ENCODE results near the gene MCAM. TPM values are rescaled to one million over a fixed set of nuclear protein-coding genes. Genes with fewer than 3 reads are reported as not detected.

The MCAM gene
- total and polyA plus RNA-seq, 2 of the 8 experiments (the other 6 are each of a cell fraction or from before 2014, with no cell fraction given): 22.4 to 32.2 TPM

- DNase-seq (ENCODE audit: low read depth in 1 of 2, low spot score in 2 of 2): no peak
- WGBS, 2 experiments (ENCODE audit: extremely low coverage in 1 of 2, insufficient coverage in 1 of 2, insufficient read length in 1 of 2, insufficient replicate concordance in 2 of 2, low coverage in 1 of 2, low lambda C conversion rate in 2 of 2, missing lambda C conversion rate in 1 of 2): 87% methylated on average over 15 of the region's 15 CpGs; no CpG with 5 or more reads in 1 of the 2 experiments
- peaks cover 12% of the 10 kb centered on the region for H3K79me1 ChIP-seq (ENCODE audit: low read depth, low read length)
- H3K23ac ChIP-seq (ENCODE audit: insufficient read length): no peak overlapping the region
- H3K27ac ChIP-seq (ENCODE audit: low read depth, low read length): peak overlapping the region; percentile 89
- H3K4ac ChIP-seq (replicated peaks; ENCODE audit: insufficient read length, low read depth, low read length): peak overlapping the region; percentile 35
- FAIRE-seq: no peak
- no peak overlapping the region for H3K18ac ChIP-seq (ENCODE audit: extremely low read depth, low read length)
- H2BK120ac ChIP-seq (replicated peaks; ENCODE audit: low read depth, low read length): no peak overlapping the region
- no peak overlapping the region for H3K14ac ChIP-seq (ENCODE audit: insufficient read length)
- CTCF ChIA-PET (ENCODE audit: partially characterized antibody): interaction anchor here (0.7 to 20.0 kb wide), 5 partner anchors 15 to 788 kb away, joined by 3 to 415 read pairs (median 4); partner anchors contain the start of gene MCAM
- no peak overlapping the region for H4K5ac ChIP-seq (ENCODE audit: insufficient read length, low read depth, low read length)
- no peak overlapping the region for H2BK15ac ChIP-seq (ENCODE audit: low read length)
- peak overlapping the region; percentile 96 to 98 for H3K4me2 ChIP-seq (ENCODE audit: insufficient read depth in 1 of 2, low read depth in 2 of 2, low read length in 2 of 2)
- peak overlapping the region; percentile 35 to 97 (median 94); a peak in 6 of 7 replicates for H3K9ac ChIP-seq (replicated peaks in 1 of 4; ENCODE audit: extremely low read depth in 1 of 4, low read depth in 3 of 4, low read length in 3 of 4)
- H3K23me2 ChIP-seq (ENCODE audit: low read depth, low read length): peaks cover 11% of the 10 kb centered on the region; the same call in 1 of the 2 replicates
- H4K8ac ChIP-seq (ENCODE audit: extremely low read depth, insufficient read depth, low read length): peak overlapping the region; percentile 1
- no peak overlapping the region for H4K91ac ChIP-seq (replicated peaks; ENCODE audit: insufficient read length, low read length)
- POLR2A ChIA-PET (ENCODE audit: partially characterized antibody): interaction anchor here (1.3 to 3.9 kb wide), 4 partner anchors 13 to 34 kb away, joined by 3 to 29 read pairs (median 10); no protein-coding TSS in a partner anchor
- H3K4me3 ChIP-seq (ENCODE audit: extremely low read depth in 1 of 4, insufficient read depth in 2 of 4, low read depth in 3 of 4, low read length in 4 of 4): peak overlapping the region; percentile 92 to 96 (median 96)
- H2BK12ac ChIP-seq (ENCODE audit: low read depth, low read length): peak overlapping the region; percentile 20
- H2BK20ac ChIP-seq (ENCODE audit: low read length): no peak overlapping the region
- peak overlapping the region; percentile 24; the same call in 1 of the 2 replicates for H2BK5ac ChIP-seq (ENCODE audit: low read depth, low read length)
- no peaks in the 10 kb centered on the region for H3K9me3 ChIP-seq (ENCODE audit: insufficient read depth in 2 of 2, low read depth in 1 of 2, low read length in 1 of 2)
- peaks cover 5 to 27% (median 20%) of the 10 kb centered on the region in 4 experiments for H3K4me1 ChIP-seq (replicated peaks in 1 of 4; ENCODE audit: control insufficient read depth in 3 of 4, insufficient read depth in 4 of 4, low read length in 3 of 4)
- H3K56ac ChIP-seq (replicated peaks; ENCODE audit: insufficient read length, low read depth, low read length): no peak overlapping the region
- peaks cover 4 to 16% (median 13%) of the 10 kb centered on the region in 4 experiments; a peak in 6 of 7 replicates for H3K27me3 ChIP-seq (replicated peaks in 1 of 4; ENCODE audit: control insufficient read depth in 3 of 4, extremely low read depth in 1 of 4, insufficient read depth in 3 of 4, low read length in 3 of 4)
- H4K20me1 ChIP-seq (replicated peaks in 1 of 2; ENCODE audit: control insufficient read depth in 1 of 2, insufficient read depth in 2 of 2, low read length in 2 of 2): peaks cover 3 to 11% of the 10 kb centered on the region in 2 experiments
- no peak overlapping the region; the same call in 1 of the 2 replicates for H2AK5ac ChIP-seq (ENCODE audit: low read depth, low read length)
- peaks cover 0 to 6% (median 2%) of the 10 kb centered on the region in 4 experiments; a peak in 1 of 8 replicates for H3K36me3 ChIP-seq (ENCODE audit: control insufficient read depth in 2 of 4, insufficient read depth in 4 of 4, low read length in 3 of 4)
- peaks cover 5 to 26% of the 10 kb centered on the region in 2 experiments; a peak in 3 of 4 replicates for H3K79me2 ChIP-seq (ENCODE audit: control insufficient read depth in 1 of 2, insufficient read depth in 2 of 2, low read length in 2 of 2)
- no peak overlapping the region for H2AFZ ChIP-seq (ENCODE audit: low read length)
- TF ChIP-seq RBBP5 (IDR thresholded peaks at IDR 0.05; ENCODE audit: borderline replicate concordance, low read depth, low read length): no peak
- TF ChIP-seq KDM4A (IDR thresholded peaks at IDR 0.05; ENCODE audit: low read depth, low read length, severe bottlenecking): no peak
- no peak for TF ChIP-seq SP1 (IDR thresholded peaks at IDR 0.05; ENCODE audit: low read depth, low read length)
- TF ChIP-seq CHD2 (IDR thresholded peaks at IDR 0.05; ENCODE audit: low read length): no peak
- no peak for TF ChIP-seq BRCA1 (IDR thresholded peaks at IDR 0.05; ENCODE audit: low read depth, low read length)
- no peak for TF ChIP-seq BCL11A (IDR thresholded peaks at IDR 0.05; ENCODE audit: low read depth in 2 of 2, low read length in 2 of 2)
- no peak for TF ChIP-seq SIX5 (IDR thresholded peaks at IDR 0.05; ENCODE audit: low read depth, low read length)
- TF ChIP-seq CTCF (IDR thresholded peaks at IDR 0.05; ENCODE audit: control extremely low read depth in 1 of 3, insufficient read depth in 1 of 3, low read depth in 1 of 3, low read length in 3 of 3): no peak
- no peak for TF ChIP-seq POLR2AphosphoS5 (IDR thresholded peaks at IDR 0.05; ENCODE audit: low read depth, low read length)
- no peak for TF ChIP-seq SUZ12 (IDR thresholded peaks at IDR 0.05; ENCODE audit: low read length)
- no peak for TF ChIP-seq CREB1 (IDR thresholded peaks at IDR 0.05)
These were observed 18.2 kb upstream of the MCAM start for GRCh38 chr11:119335091-119335654.
